NT2/D1 (cell line): ENCODE data around the gene FEN1.

Experiments
- DNase-seq: peaks from one replicate; pipeline ENCODE4 v3.0.0-alpha.2; 2011; ENCODE audit warnings: low read depth, low spot score
- H3K27me3 ChIP-seq: 2 replicates; pipeline ENCODE4 v1.6.0; 2011; ENCODE audit warnings: mild to moderate bottlenecking; ENCODE audit not compliant: insufficient read length, insufficient read depth
- H3K36me3 ChIP-seq: 2 replicates; pipeline ENCODE4 v1.6.1; 2011; ENCODE audit warnings: mild to moderate bottlenecking, low read length, mixed read lengths; ENCODE audit not compliant: insufficient read depth, insufficient read length
- H3K4me1 ChIP-seq: 2 replicates; pipeline ENCODE4 v1.5.1; 2011; ENCODE audit not compliant: insufficient read depth, insufficient read length
- H3K4me3 ChIP-seq: 2 replicates; pipeline ENCODE4 v1.5.1; 2011; ENCODE audit warnings: low read depth; ENCODE audit not compliant: insufficient read length
- H3K9ac ChIP-seq: 2 replicates; pipeline ENCODE4 v1.6.0; 2011; ENCODE audit warnings: low read depth; ENCODE audit not compliant: insufficient read length
- H3K9me3 ChIP-seq: 2 replicates; pipeline ENCODE4 v1.5.1; 2011; ENCODE audit warnings: mild to moderate bottlenecking, low read length; ENCODE audit not compliant: insufficient read depth
- SUZ12 ChIP-seq: IDR thresholded peaks from 2 replicates; pipeline ENCODE4 v1.6.1; 2011; ENCODE audit not compliant: insufficient read length, insufficient read depth; ENCODE audit errors: extremely low read depth
- YY1 ChIP-seq: IDR thresholded peaks from 2 replicates; pipeline ENCODE4 v1.6.1; 2011; ENCODE audit not compliant: insufficient read length, insufficient read depth
- ZNF274 ChIP-seq: IDR thresholded peaks from 2 replicates; pipeline ENCODE4 v1.6.1; 2011; ENCODE audit warnings: mild to moderate bottlenecking, low read depth, low read length

FEN1 gene

GRCh38 chr11:61771985-61772455 lies 20.7 kb upstream of the FEN1 start:
- Histone ChIP-seq H3K4me1 (peaks cover 56% of the 10 kb centered on the region), H3K27me3 (no peaks in the 10 kb centered on the region), H3K4me3 (no peak overlapping the region), H3K36me3 (peaks cover 51% of the 10 kb centered on the region), H3K9ac (peak overlapping the region; percentile 12), H3K9me3 (no peaks in the 10 kb centered on the region)
- TF ChIP-seq SUZ12 (no peak), ZNF274 (no peak), YY1 (no peak)
- DNase-seq: no peak

- TF ChIP-seq SUZ12: no peak
- TF ChIP-seq YY1: no peak
- no peak for TF ChIP-seq ZNF274
- H3K9me3 ChIP-seq: no peaks in the 10 kb centered on the region
- DNase-seq: no peak
- H3K36me3 ChIP-seq: peaks cover 62% of the 10 kb centered on the region
- peaks cover 61% of the 10 kb centered on the region for H3K4me1 ChIP-seq
- peak overlapping the region; percentile 17 for H3K9ac ChIP-seq
- H3K4me3 ChIP-seq: no peak overlapping the region
- H3K27me3 ChIP-seq: no peaks in the 10 kb centered on the region
Observed at GRCh38 chr11:61773356-61773755, 19.4 kb upstream of the FEN1 start.

DNA sequence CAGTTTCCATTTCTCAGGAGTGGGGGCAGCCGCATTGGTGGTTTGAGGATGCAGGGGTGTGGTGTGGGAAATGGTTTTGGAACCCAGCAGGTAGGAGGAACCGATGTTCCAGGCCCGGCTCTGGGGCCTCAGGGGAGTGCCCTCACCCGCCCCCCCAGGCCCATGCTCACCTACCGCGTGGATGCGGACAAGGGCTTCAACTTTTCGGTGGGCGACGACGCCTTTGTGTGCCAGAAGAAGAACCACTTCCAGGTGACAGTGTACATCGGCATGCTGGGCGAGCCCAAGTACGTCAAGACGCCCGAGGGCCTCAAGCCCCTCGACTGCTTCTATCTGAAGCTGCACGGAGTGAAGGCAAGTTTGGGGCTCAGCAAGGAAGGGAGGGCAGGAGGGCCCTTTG lies 18.9 kb upstream of the FEN1 start:
- H3K4me3 ChIP-seq: no peak overlapping the region
- DNase-seq: no peak
- H3K36me3 ChIP-seq: peaks cover 64% of the 10 kb centered on the region
- H3K4me1 ChIP-seq: peaks cover 59% of the 10 kb centered on the region
- H3K9me3 ChIP-seq: no peaks in the 10 kb centered on the region
- no peak for TF ChIP-seq YY1
- no peak for TF ChIP-seq ZNF274
- no peak for TF ChIP-seq SUZ12
- no peaks in the 10 kb centered on the region for H3K27me3 ChIP-seq
- no peak overlapping the region for H3K9ac ChIP-seq

DNA sequence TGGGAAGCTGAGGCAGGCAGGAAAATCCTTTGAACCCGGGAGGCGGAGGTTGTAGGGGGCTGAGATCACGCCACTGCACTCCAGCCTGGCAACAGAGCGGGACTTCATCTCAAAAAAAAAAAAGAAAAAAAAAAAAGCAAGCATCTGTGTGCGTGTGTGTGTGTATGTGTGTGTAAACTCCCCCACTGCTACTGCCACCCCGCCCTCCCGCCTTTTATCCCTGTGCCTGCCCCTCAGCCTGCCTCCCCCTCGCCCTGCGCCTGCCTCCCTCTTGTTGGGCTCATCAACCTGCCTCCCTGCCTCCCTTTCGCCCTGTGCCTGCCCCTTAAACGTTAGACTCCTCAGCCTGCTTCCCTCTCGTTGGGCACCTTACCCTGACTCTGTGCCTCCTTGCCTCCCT lies 18.3 kb upstream of the FEN1 start:
- H3K9me3 ChIP-seq: no peaks in the 10 kb centered on the region
- H3K36me3 ChIP-seq: peaks cover 70% of the 10 kb centered on the region
- DNase-seq: no peak
- H3K9ac ChIP-seq: no peak overlapping the region
- H3K4me3 ChIP-seq: no peak overlapping the region
- H3K27me3 ChIP-seq: no peaks in the 10 kb centered on the region
- TF ChIP-seq ZNF274 (no peak), SUZ12 (no peak), YY1 (no peak)
- peaks cover 53% of the 10 kb centered on the region for H3K4me1 ChIP-seq

DNA sequence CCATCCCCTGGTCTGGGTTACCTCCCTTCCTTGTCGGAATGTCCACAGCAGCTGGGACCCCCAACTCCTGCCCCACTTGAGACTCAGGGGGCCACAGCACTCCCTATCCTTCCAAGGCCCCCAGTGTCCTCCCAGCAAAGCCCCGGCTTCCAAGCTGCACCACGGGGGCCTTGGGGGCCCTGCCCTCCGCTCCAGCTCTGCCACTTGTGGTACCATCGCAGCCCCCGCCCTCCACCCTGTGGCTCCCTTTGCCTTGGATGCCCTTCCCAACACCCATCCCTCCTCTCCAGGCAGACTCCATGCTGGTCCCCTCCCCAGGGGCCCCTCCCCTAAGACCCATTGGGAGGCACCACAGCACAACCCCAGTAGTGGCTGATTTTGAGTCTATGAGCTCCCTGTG lies 17.6 kb upstream of the FEN1 start:
- H3K9me3 ChIP-seq: no peaks in the 10 kb centered on the region
- H3K27me3 ChIP-seq: no peaks in the 10 kb centered on the region
- TF ChIP-seq ZNF274 (no peak), YY1 (no peak), SUZ12 (no peak)
- peaks cover 77% of the 10 kb centered on the region for H3K36me3 ChIP-seq
- DNase-seq: no peak
- H3K4me3 ChIP-seq: no peak overlapping the region
- H3K9ac ChIP-seq: no peak overlapping the region
- H3K4me1 ChIP-seq: peaks cover 48% of the 10 kb centered on the region

- peak overlapping the region; percentile 62 for H3K9ac ChIP-seq
- H3K4me1 ChIP-seq: peaks cover 49% of the 10 kb centered on the region
- peaks cover 80% of the 10 kb centered on the region for H3K36me3 ChIP-seq
- no peak overlapping the region for H3K4me3 ChIP-seq
- TF ChIP-seq YY1: no peak
- TF ChIP-seq ZNF274: no peak
- no peak for TF ChIP-seq SUZ12
- H3K27me3 ChIP-seq: no peaks in the 10 kb centered on the region
- H3K9me3 ChIP-seq: no peaks in the 10 kb centered on the region
- no peak for DNase-seq
Observed at GRCh38 chr11:61775606-61776554, 16.8 kb upstream of the FEN1 start.

DNA sequence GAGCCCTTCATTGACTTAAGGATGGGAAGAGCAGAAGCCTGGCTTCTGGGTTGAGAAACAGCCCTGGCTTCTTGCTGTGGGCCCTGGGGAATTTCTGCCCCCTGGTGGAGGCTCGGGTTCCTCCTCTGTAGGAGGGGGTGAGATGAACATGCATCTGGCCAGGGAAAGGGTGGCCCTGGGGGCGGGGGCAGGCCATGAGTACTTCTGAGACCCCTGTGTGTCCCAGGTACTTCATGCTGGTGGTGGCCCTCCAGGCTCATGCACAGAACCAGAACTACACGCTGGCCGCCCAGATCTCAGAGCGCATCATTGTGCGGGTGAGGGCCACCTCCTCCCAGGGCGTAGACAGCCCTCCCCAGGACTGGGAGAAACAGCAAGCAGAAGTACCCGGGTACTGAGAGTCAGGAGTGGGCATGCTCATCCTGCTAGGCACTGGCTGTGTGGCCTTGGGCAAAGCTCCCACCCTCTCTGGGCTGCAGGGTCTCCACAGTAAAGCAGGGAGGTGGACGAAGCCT lies 16.1 kb upstream of the FEN1 start:
- Histone ChIP-seq H3K36me3 (peaks cover 84% of the 10 kb centered on the region), H3K4me3 (no peak overlapping the region), H3K9ac (peak overlapping the region; percentile 72), H3K27me3 (no peaks in the 10 kb centered on the region), H3K9me3 (no peaks in the 10 kb centered on the region), H3K4me1 (peaks cover 45% of the 10 kb centered on the region)
- DNase-seq: no peak
- no peak for TF ChIP-seq ZNF274
- TF ChIP-seq SUZ12: no peak
- TF ChIP-seq YY1: no peak
